ENCODE results near the gene RNF217. TPM values are rescaled to one million over a fixed set of nuclear protein-coding genes. Genes with fewer than 3 reads are reported as not detected.
A peak's percentile ranks its signal among the peaks of the same experiment; 100 is the strongest.

The RNF217 gene
- total and polyA plus RNA-seq, 7 donors, result 2.3 to 22.5 (median 11.5) TPM

- H3K4me3 ChIP-seq, result no peak overlapping the region
- H3K4me1 ChIP-seq, result peaks cover 13% of the 10 kb centered on the region
- intact Hi-C loops (cut with DNase I), result no loop called here
- no peaks in the 10 kb centered on the region for H3K36me3 ChIP-seq (ENCODE audit: insufficient read depth in 1 of 2, low read depth in 1 of 2)
- H3K27me3 ChIP-seq (ENCODE audit: insufficient read depth in 3 of 3, low read length in 2 of 3), result no peaks in the 10 kb centered on the region
- no peak for ATAC-seq
- H3K9me3 ChIP-seq, result no peaks in the 10 kb centered on the region
- no peak overlapping the region for H3K27ac ChIP-seq
- TF ChIP-seq CTCF (IDR thresholded peaks at IDR 0.05), result no peak
- WGBS, 3 donors, result 97 to 98% (median 98%) methylated on average over 4 of the region's 4 CpGs
- no peak for DNase-seq
Observed at GRCh38 chr6:125015152-125015551, 52.9 kb downstream of the RNF217 start.

GRCh38 chr6:125018136-125018535, 55.9 kb downstream of the RNF217 start:
- DNase-seq (no peak), ATAC-seq (no peak)
- H3K4me3 ChIP-seq, result no peak overlapping the region
- H3K27ac ChIP-seq, result no peak overlapping the region
- no peaks in the 10 kb centered on the region for H3K27me3 ChIP-seq (ENCODE audit: insufficient read depth in 3 of 3, low read length in 2 of 3)
- H3K9me3 ChIP-seq, result no peaks in the 10 kb centered on the region
- H3K36me3 ChIP-seq (ENCODE audit: insufficient read depth in 1 of 2, low read depth in 1 of 2), result no peaks in the 10 kb centered on the region
- no peak for TF ChIP-seq CTCF (IDR thresholded peaks at IDR 0.05)
- H3K4me1 ChIP-seq, result peaks cover 25% of the 10 kb centered on the region
- intact Hi-C loops (cut with DNase I), result no loop called here

- no peak for ATAC-seq
- Histone ChIP-seq H3K27ac (no peak overlapping the region), H3K27me3 (ENCODE audit: insufficient read depth in 3 of 3, low read length in 2 of 3) (no peaks in the 10 kb centered on the region), H3K4me1 (peaks cover 25% of the 10 kb centered on the region), H3K4me3 (no peak overlapping the region), H3K9me3 (no peaks in the 10 kb centered on the region), H3K36me3 (ENCODE audit: insufficient read depth in 1 of 2, low read depth in 1 of 2) (no peaks in the 10 kb centered on the region)
- no peak for DNase-seq
- TF ChIP-seq CTCF (IDR thresholded peaks at IDR 0.05), result no peak
- WGBS, 3 donors, result 93 to 97% (median 93%) methylated on average over 2 of the region's 2 CpGs
- intact Hi-C loops (cut with DNase I), result no loop called here
Observed at GRCh38 chr6:125019281-125019680, 57.0 kb downstream of the RNF217 start.

GRCh38 chr6:125019918-125020317, 57.7 kb downstream of the RNF217 start:
- peaks cover 25% of the 10 kb centered on the region for H3K4me1 ChIP-seq
- no peaks in the 10 kb centered on the region for H3K9me3 ChIP-seq
- DNase-seq (no peak), ATAC-seq (peak in 1 of 4 donors; percentile 16)
- no peak overlapping the region for H3K4me3 ChIP-seq
- no peak for TF ChIP-seq CTCF (IDR thresholded peaks at IDR 0.05)
- intact Hi-C loops (cut with DNase I), result no loop called here
- H3K27me3 ChIP-seq (ENCODE audit: insufficient read depth in 3 of 3, low read length in 2 of 3), result no peaks in the 10 kb centered on the region
- H3K36me3 ChIP-seq (ENCODE audit: insufficient read depth in 1 of 2, low read depth in 1 of 2), result no peaks in the 10 kb centered on the region
- WGBS, 3 donors, result 46 to 73% (median 48%) methylated on average over 6 of the region's 6 CpGs
- no peak overlapping the region for H3K27ac ChIP-seq

- WGBS, 3 donors, result 41 to 52% (median 44%) methylated on average over 4 of the region's 4 CpGs
- Histone ChIP-seq H3K36me3 (ENCODE audit: insufficient read depth in 1 of 2, low read depth in 1 of 2) (no peaks in the 10 kb centered on the region), H3K4me1 (peaks cover 25% of the 10 kb centered on the region), H3K9me3 (no peaks in the 10 kb centered on the region), H3K27ac (no peak overlapping the region), H3K27me3 (ENCODE audit: insufficient read depth in 3 of 3, low read length in 2 of 3) (no peaks in the 10 kb centered on the region), H3K4me3 (no peak overlapping the region)
- intact Hi-C loops (cut with DNase I), result no loop called here
- no peak for DNase-seq
- TF ChIP-seq CTCF (IDR thresholded peaks at IDR 0.05), result no peak
- no peak for ATAC-seq
Observed at GRCh38 chr6:125020385-125020784, 58.1 kb downstream of the RNF217 start.
